ENCODE results near the gene SPEM2. TPM values are rescaled to one million over a fixed set of nuclear protein-coding genes. Genes with fewer than 3 reads are reported as not detected.

Gene SPEM2
- total RNA-seq, 1 experiment from 2014 or later = not detected

DNA sequence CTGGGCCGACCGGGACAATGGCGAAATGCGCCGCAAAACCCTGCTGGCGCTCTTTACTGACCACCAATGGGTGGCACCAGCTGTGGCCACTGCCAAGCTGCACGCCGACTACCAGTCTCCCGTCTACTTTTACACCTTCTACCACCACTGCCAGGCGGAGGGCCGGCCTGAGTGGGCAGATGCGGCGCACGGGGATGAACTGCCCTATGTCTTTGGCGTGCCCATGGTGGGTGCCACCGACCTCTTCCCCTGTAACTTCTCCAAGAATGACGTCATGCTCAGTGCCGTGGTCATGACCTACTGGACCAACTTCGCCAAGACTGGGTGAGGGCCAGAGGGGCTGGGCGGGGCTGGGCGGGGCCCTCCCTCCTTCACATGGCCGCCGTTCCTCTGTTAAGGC lies 9.6 kb upstream of the SPEM2 start:
- in situ Hi-C loops (cut with HindIII; ENCODE audit: low pct_unique_long_range_greater_than_20kb, low sequenced_read_pairs) = no loop called here
- DNase-seq (ENCODE audit: low read depth, low spot score) = no peak

GRCh38 chr17:7416323-7416722 lies 9.1 kb upstream of the SPEM2 start:
- in situ Hi-C loops (cut with HindIII; ENCODE audit: low pct_unique_long_range_greater_than_20kb, low sequenced_read_pairs) = no loop called here
- no peak for DNase-seq (ENCODE audit: low read depth, low spot score)

- in situ Hi-C loops (cut with HindIII; ENCODE audit: low pct_unique_long_range_greater_than_20kb, low sequenced_read_pairs) = no loop called here
- DNase-seq (ENCODE audit: low read depth, low spot score) = no peak
Measured at GRCh38 chr17:7417056-7417655, 8.3 kb upstream of the SPEM2 start.

- no peak for DNase-seq (ENCODE audit: low read depth, low spot score)
- in situ Hi-C loops (cut with HindIII; ENCODE audit: low pct_unique_long_range_greater_than_20kb, low sequenced_read_pairs) = no loop called here
Measured at GRCh38 chr17:7418472-7419152, 6.8 kb upstream of the SPEM2 start.

GRCh38 chr17:7419819-7420610 lies 5.4 kb upstream of the SPEM2 start, which contains the start of gene SPEM1:
Gene SPEM1 (plus strand): TSS chr17:7420324. CDS start chr17:7420385, 61 bp downstream.
- DNase-seq (ENCODE audit: low read depth, low spot score) = no peak
- in situ Hi-C loops (cut with HindIII; ENCODE audit: low pct_unique_long_range_greater_than_20kb, low sequenced_read_pairs) = no loop called here

DNA sequence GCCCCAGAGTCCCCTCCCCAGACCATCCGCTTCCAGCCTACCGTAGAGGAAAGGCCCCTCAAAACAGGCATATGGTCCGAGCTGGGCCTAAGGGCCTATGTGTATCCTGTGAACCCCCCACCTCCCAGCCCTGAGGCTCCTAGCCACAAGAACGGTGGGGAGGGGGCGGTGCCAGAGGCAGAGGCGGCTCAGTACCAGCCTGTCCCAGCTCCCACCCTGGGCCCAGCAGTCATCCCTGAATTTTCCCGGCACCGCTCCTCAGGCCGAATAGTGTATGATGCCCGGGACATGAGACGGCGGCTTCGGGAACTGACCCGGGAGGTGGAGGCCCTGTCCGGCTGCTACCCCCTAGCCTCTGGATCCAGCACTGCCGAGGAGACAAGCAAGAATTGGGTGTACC lies 4.2 kb upstream of the SPEM2 start:
- no peak for DNase-seq (ENCODE audit: low read depth, low spot score)
- in situ Hi-C loops (cut with HindIII; ENCODE audit: low pct_unique_long_range_greater_than_20kb, low sequenced_read_pairs) = no loop called here

DNA sequence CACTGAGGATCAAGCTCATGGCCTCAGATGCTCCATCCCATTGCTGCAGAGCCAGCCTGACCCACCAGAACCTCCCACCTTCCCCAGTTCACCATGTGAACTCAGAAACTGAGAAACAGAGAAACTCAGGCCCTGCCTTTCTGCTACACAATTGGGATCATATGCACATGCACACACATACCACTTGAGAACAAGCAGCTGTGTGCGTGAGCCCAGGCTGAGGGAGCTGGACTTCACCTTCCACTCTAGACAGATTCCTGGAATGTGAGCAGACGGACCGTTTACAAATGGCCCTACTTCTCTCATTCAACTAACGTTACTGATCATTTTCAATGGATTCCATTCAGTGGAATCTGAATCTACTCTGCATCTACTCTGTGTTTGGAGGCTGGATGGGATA lies 1.7 kb upstream of the SPEM2 start:
- DNase-seq (ENCODE audit: low read depth, low spot score) = no peak
- in situ Hi-C loops (cut with HindIII; ENCODE audit: low pct_unique_long_range_greater_than_20kb, low sequenced_read_pairs) = no loop called here

DNA sequence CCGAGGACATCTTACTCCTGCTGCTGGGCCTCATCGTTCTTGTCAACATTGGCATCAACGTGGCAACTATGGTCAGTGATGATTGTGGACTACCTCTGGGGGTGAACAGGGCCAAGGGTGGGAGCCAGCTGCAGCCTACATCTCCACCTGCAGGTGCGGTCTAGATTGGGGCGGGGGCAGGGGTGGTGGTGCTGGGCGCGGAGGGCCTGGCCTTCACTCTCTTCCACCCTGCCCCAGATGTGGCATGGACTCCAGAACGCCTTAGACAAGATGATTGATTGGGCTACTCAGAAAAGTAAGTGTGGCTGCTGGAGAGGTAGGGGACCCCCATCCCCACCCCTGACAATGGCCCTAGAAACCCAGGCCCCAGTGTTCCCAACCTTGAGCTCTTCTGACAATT lies 340 bp downstream of the SPEM2 start:
- in situ Hi-C loops (cut with HindIII; ENCODE audit: low pct_unique_long_range_greater_than_20kb, low sequenced_read_pairs) = no loop called here
- DNase-seq (ENCODE audit: low read depth, low spot score) = no peak

- DNase-seq (ENCODE audit: low read depth, low spot score) = no peak
- in situ Hi-C loops (cut with HindIII; ENCODE audit: low pct_unique_long_range_greater_than_20kb, low sequenced_read_pairs) = no loop called here
Measured at GRCh38 chr17:7426203-7426863, 917 bp downstream of the SPEM2 start.

DNA sequence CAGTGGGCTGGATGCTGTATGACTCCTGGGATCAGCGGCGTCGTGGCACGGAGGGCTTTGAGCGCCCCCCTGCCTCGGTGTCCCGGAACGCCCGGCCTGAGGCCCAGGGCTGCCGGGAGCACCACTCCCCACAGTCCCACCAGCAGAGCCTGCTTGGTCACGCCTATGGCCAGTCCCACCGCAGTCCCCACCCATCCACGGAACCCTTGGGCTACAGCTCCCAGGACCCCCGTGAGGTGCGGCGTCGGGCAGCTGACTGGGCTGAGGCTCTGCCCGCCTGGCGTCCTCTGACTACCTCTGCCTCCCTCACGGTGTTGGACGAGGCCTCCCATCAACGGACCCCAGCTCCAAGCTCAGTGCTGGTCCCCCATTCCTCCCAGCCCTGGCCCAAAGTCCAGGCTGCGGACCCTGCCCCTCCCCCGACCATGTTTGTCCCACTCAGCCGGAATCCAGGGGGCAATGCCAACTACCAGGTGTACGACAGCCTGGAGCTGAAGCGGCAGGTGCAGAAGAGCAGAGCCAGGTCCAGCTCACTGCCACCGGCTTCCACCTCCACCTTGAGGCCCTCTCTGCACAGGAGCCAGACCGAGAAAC lies 1.6 kb downstream of the SPEM2 start:
- in situ Hi-C loops (cut with HindIII; ENCODE audit: low pct_unique_long_range_greater_than_20kb, low sequenced_read_pairs) = no loop called here
- no peak for DNase-seq (ENCODE audit: low read depth, low spot score)

- no peak for DNase-seq (ENCODE audit: low read depth, low spot score)
- in situ Hi-C loops (cut with HindIII; ENCODE audit: low pct_unique_long_range_greater_than_20kb, low sequenced_read_pairs) = no loop called here
Measured at GRCh38 chr17:7427549-7427948, 2.1 kb downstream of the SPEM2 start.

DNA sequence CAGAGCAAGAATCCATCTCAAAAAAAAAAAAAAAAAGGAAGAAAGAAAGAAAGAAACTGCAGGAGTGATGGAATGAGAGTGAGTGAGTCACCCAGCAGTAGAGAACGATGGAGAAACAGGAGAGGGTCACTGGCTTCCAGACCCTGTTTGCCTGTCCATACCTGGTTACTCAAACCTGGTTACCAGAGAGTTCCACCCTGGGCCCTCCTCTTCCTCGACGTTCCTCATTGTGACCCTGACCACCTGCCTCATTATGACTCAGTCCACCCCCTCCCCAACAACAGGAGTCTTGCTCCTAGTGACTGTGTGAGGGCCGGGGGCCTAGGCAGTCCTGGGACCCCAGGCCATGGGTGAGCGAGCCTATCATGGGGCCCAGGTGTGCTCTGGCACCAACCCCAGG lies 3.1 kb downstream of the SPEM2 start, which contains the start of gene SPEM3:
Gene SPEM3, plus strand, starts transcription at position 301 of the 400 bp plus-strand sequence. Its CDS starts 46 bp downstream, at position 347.
- in situ Hi-C loops (cut with HindIII; ENCODE audit: low pct_unique_long_range_greater_than_20kb, low sequenced_read_pairs) = no loop called here
- DNase-seq (ENCODE audit: low read depth, low spot score) = no peak

GRCh38 chr17:7429722-7430121 lies 4.3 kb downstream of the SPEM2 start:
- in situ Hi-C loops (cut with HindIII; ENCODE audit: low pct_unique_long_range_greater_than_20kb, low sequenced_read_pairs) = no loop called here
- DNase-seq (ENCODE audit: low read depth, low spot score) = no peak

- DNase-seq (ENCODE audit: low read depth, low spot score) = no peak
- in situ Hi-C loops (cut with HindIII; ENCODE audit: low pct_unique_long_range_greater_than_20kb, low sequenced_read_pairs) = no loop called here
Measured at GRCh38 chr17:7431231-7431630, 5.8 kb downstream of the SPEM2 start.

GRCh38 chr17:7432296-7432695 lies 6.9 kb downstream of the SPEM2 start:
- in situ Hi-C loops (cut with HindIII; ENCODE audit: low pct_unique_long_range_greater_than_20kb, low sequenced_read_pairs) = no loop called here
- DNase-seq (ENCODE audit: low read depth, low spot score) = no peak

DNA sequence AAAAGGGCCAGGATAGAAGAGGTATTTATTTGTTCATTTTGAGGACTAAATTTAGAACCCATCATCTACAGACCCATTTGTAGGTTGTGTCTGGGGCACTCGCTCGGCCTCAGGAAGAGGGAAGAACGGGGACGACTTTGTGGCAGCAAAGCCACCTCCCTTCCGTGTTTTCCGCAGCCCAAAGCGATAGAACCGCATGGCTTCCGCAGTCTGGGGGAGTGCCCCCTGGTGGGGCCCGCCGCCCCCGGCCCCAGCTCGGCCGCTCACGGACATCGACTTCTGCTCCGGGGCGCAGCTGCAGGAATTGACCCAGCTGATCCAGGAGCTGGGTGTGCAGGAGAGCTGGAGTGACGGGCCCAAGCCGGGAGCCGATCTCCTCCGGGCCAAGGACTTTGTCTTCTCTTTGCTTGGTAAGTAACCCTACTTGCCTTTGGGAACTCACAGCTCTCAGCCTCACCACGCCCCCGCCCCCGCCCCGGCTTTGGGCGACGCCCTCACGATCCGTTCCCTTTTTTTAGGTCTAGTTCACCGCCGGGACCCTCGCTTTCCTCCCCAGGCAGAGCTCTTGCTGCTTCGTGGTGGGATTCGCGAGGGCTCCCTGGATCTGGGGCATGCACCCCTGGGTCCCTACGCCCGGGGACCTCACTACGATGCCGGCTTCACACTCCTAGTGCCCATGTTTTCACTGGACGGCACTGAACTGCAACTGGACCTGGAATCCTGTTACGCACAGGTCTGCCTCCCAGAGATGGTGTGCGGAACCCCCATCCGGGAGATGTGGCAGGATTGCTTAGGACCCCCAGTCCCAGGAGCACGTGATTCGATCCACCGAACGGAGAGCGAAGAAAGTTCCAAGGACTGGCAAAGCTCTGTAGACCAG lies 10.5 kb downstream of the SPEM2 start:
- in situ Hi-C loops (cut with HindIII; ENCODE audit: low pct_unique_long_range_greater_than_20kb, low sequenced_read_pairs) = no loop called here
- peak; percentile 29 for DNase-seq (ENCODE audit: low read depth, low spot score)

Data from SK-MEL-5 (cell line).